Measurements from ENCODE around the gene TRMT44. TPM values are rescaled to one million over a fixed set of nuclear protein-coding genes. Genes with fewer than 3 reads are reported as not detected.

TRMT44 gene
- total and polyA plus RNA-seq, 12 donors: 6.0 to 26.2 (median 12.5) TPM

GRCh38 chr4:8395504-8396296 lies 44.9 kb upstream of the TRMT44 start:
- Histone ChIP-seq H3K27ac (no peak overlapping the region), H3K4me3 (no peak overlapping the region), H3K27me3 (no peaks in the 10 kb centered on the region), H3K4me1 (replicated peaks in 1 of 2) (peaks cover 16 to 33% of the 10 kb centered on the region in 2 donors), H3K9me3 (replicated peaks in 1 of 3) (no peaks in the 10 kb centered on the region), H3K36me3 (replicated peaks in 1 of 2) (peaks cover 0 to 11% of the 10 kb centered on the region in 2 donors)
- no peak for DNase-seq
- intact Hi-C loops (cut with DNase I): no loop called here
- WGBS, 4 donors: 92 to 97% (median 97%) methylated on average over 10 to 12 of the region's 12 CpGs
- TF ChIP-seq CTCF (IDR thresholded peaks at IDR 0.05): no peak
- no peak for TF ChIP-seq POLR2A (IDR thresholded peaks at IDR 0.05)

GRCh38 chr4:8396762-8397406 lies 43.7 kb upstream of the TRMT44 start:
- no peaks in the 10 kb centered on the region for H3K9me3 ChIP-seq (replicated peaks in 1 of 3)
- H3K4me1 ChIP-seq (replicated peaks in 1 of 2): peaks cover 16 to 28% of the 10 kb centered on the region in 2 donors
- H3K27ac ChIP-seq: no peak overlapping the region
- intact Hi-C loops (cut with DNase I): no loop called here
- no peak for TF ChIP-seq POLR2A (IDR thresholded peaks at IDR 0.05)
- no peak for TF ChIP-seq CTCF (IDR thresholded peaks at IDR 0.05)
- peaks cover 0 to 11% of the 10 kb centered on the region in 2 donors for H3K36me3 ChIP-seq (replicated peaks in 1 of 2)
- 93 to 97% (median 96%) methylated on average over 16 to 27 of the region's 27 CpGs for WGBS, 4 donors
- DNase-seq: no peak
- H3K4me3 ChIP-seq: no peak overlapping the region
- H3K27me3 ChIP-seq: no peaks in the 10 kb centered on the region

GRCh38 chr4:8398347-8398746 lies 42.2 kb upstream of the TRMT44 start:
- no peak for DNase-seq
- no peaks in the 10 kb centered on the region for H3K9me3 ChIP-seq (replicated peaks in 1 of 3)
- no peak for TF ChIP-seq CTCF (IDR thresholded peaks at IDR 0.05)
- no peak for TF ChIP-seq POLR2A (IDR thresholded peaks at IDR 0.05)
- intact Hi-C loops (cut with DNase I): no loop called here
- H3K27ac ChIP-seq: no peak overlapping the region
- 89 to 94% (median 92%) methylated on average over 9 of the region's 9 CpGs for WGBS, 4 donors
- no peak overlapping the region for H3K4me3 ChIP-seq
- H3K27me3 ChIP-seq: no peaks in the 10 kb centered on the region
- H3K36me3 ChIP-seq (replicated peaks in 1 of 2): peaks cover 0 to 11% of the 10 kb centered on the region in 2 donors
- H3K4me1 ChIP-seq (replicated peaks in 1 of 2): peaks cover 15 to 28% of the 10 kb centered on the region in 2 donors

GRCh38 chr4:8399298-8399697 lies 41.3 kb upstream of the TRMT44 start:
- no peak for TF ChIP-seq CTCF (IDR thresholded peaks at IDR 0.05)
- no peak for TF ChIP-seq POLR2A (IDR thresholded peaks at IDR 0.05)
- Histone ChIP-seq H3K9me3 (replicated peaks in 1 of 3) (no peaks in the 10 kb centered on the region), H3K36me3 (replicated peaks in 1 of 2) (peaks cover 0 to 11% of the 10 kb centered on the region in 2 donors), H3K27me3 (no peaks in the 10 kb centered on the region), H3K27ac (no peak overlapping the region), H3K4me1 (replicated peaks in 1 of 2) (peaks cover 5 to 21% of the 10 kb centered on the region in 2 donors), H3K4me3 (no peak overlapping the region)
- no peak for DNase-seq
- intact Hi-C loops (cut with DNase I): no loop called here
- WGBS, 4 donors: 84 to 98% (median 96%) methylated on average over 8 to 15 of the region's 15 CpGs

Measured in adrenal gland (tissue), 12 donors.